C4-2B (cell line): ENCODE results near the gene FAM193B.

Experiments used
- H3K27ac ChIP-seq: fragments of 450-650 bp; 2 replicates; pipeline ENCODE4 v1.5.1; 2017
- CTCF ChIP-seq: fragments of 450-650 bp; conservative IDR thresholded peaks from 2 replicates; pipeline ENCODE4 v1.5.1; 2017; ENCODE audit warnings: mild to moderate bottlenecking
- ZFX ChIP-seq: fragments of 450-650 bp; IDR thresholded peaks from 2 replicates; pipeline ENCODE4 v1.6.1; 2017

The FAM193B gene

GRCh38 chr5:177527595-177527994, 26.8 kb downstream of the FAM193B start:
- TF ChIP-seq CTCF (no peak), ZFX (no peak)
- no peak overlapping the region for H3K27ac ChIP-seq

- peak overlapping the region; percentile 68; the same call in 1 of the 2 replicates for H3K27ac ChIP-seq
- TF ChIP-seq ZFX: no peak
- no peak for TF ChIP-seq CTCF
Observed at GRCh38 chr5:177526791-177527190, 27.6 kb downstream of the FAM193B start.

- H3K27ac ChIP-seq: peak overlapping the region; percentile 68
- TF ChIP-seq CTCF: no peak
- TF ChIP-seq ZFX: no peak
Observed at GRCh38 chr5:177526191-177526590, 28.2 kb downstream of the FAM193B start.

GRCh38 chr5:177524941-177525655, 29.3 kb downstream of the FAM193B start:
- TF ChIP-seq ZFX (no peak), CTCF (no peak; the same call in 1 of the 2 replicates)
- peak overlapping the region; percentile 68 for H3K27ac ChIP-seq

- H3K27ac ChIP-seq: peak overlapping the region; percentile 68
- TF ChIP-seq CTCF: no peak
Observed at GRCh38 chr5:177524539-177524900, 29.8 kb downstream of the FAM193B start.

- TF ChIP-seq CTCF: no peak
- TF ChIP-seq ZFX: no peak
- H3K27ac ChIP-seq: peak overlapping the region; percentile 68
Observed at GRCh38 chr5:177523711-177524538, 30.4 kb downstream of the FAM193B start.

- no peak overlapping the region for H3K27ac ChIP-seq
- no peak for TF ChIP-seq ZFX
- no peak; the same call in 1 of the 2 replicates for TF ChIP-seq CTCF
Observed at GRCh38 chr5:177520916-177521513, 33.3 kb downstream of the FAM193B start.
